Measurements from ENCODE around the gene KIAA1549. TPM values are rescaled to one million over a fixed set of nuclear protein-coding genes. Genes with fewer than 3 reads are reported as not detected.
A peak's percentile ranks its signal among the peaks of the same experiment; 100 is the strongest.

Gene KIAA1549
- total and polyA plus RNA-seq, 9 of the 15 experiments (the other 6 are each of a cell fraction or from before 2014, with no cell fraction given) = 0.01 to 0.29 (median 0.07) TPM

DNA sequence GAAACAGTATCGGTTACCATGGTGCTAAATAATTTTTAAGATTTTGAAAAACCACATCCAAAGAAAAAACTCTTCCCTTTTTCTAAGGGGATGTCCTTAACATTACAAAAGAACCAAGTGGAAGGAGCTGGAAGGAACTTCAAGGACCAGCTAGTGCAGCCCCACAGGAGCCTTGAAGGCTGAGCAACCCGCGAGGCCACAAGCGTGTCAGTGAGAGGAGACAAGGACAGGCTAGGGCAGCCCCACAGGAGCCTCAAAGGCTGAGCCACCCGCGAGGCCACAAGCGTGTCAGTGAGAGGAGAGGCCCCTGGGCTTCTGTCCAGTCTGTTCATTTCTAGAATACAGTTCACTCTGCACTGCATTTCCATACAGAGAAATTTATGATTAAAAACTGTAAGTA is 103.1 kb downstream of the KIAA1549 start:
- no peak for FAIRE-seq
- no peak overlapping the region for H2AFZ ChIP-seq (ENCODE audit: low read depth, low read length)
- no peaks in the 10 kb centered on the region for H3K4me1 ChIP-seq (replicated peaks in 1 of 2; ENCODE audit: control insufficient read depth in 2 of 2, insufficient read depth in 2 of 2, low read length in 2 of 2)
- 3% methylated on average over 7 of the region's 7 CpGs for WGBS (ENCODE audit: insufficient coverage, low coverage, missing lambda C conversion rate)
- no TSS peak for BruUV-seq (replicated peaks)
- H3K27ac ChIP-seq (ENCODE audit: extremely low read depth, low read depth, low read length) = no peak overlapping the region
- intact Hi-C loops (cut with micrococcal nuclease) (no loop called here), in situ Hi-C loops (cut with MboI) (no loop called here)
- no peaks in the 10 kb centered on the region for H3K79me2 ChIP-seq (ENCODE audit: control insufficient read depth, insufficient read depth, low read length)
- peak; percentile 25; the same call in 1 of the 3 replicates for ATAC-seq
- no peak overlapping the region for H3K4me3 ChIP-seq
- H3K27me3 ChIP-seq (ENCODE audit: control insufficient read depth in 2 of 2, insufficient read depth in 2 of 2, low read length in 2 of 2) = peaks cover 24 to 40% of the 10 kb centered on the region in 2 experiments
- H3K4me2 ChIP-seq (ENCODE audit: insufficient read depth, low read length) = no peak overlapping the region
- ChIA-PET CTCF (ENCODE audit: low intra/inter-chr PET ratio) (no interaction called here), POLR2A (interaction anchor here (0.6 to 1.9 kb wide), 3 partner anchors 8 to 201 kb away, joined by 3 to 9 read pairs (median 3); no protein-coding TSS in a partner anchor)
- H3K9me1 ChIP-seq (ENCODE audit: control insufficient read depth, insufficient read depth, low read length) = peaks cover 3% of the 10 kb centered on the region
- no peaks in the 10 kb centered on the region for H3K9me3 ChIP-seq (replicated peaks; ENCODE audit: control insufficient read depth, insufficient read depth, low read depth, low read length)
- no peaks in the 10 kb centered on the region for H4K20me1 ChIP-seq (replicated peaks; ENCODE audit: control insufficient read depth, insufficient read depth, low read length)
- DNase-seq (ENCODE audit: extremely low read depth in 1 of 4, low spot score in 3 of 4) = no peak
- H3K9ac ChIP-seq (ENCODE audit: insufficient read depth in 1 of 2, low read depth in 2 of 2, low read length in 2 of 2) = no peak overlapping the region
- no peaks in the 10 kb centered on the region for H3K36me3 ChIP-seq (ENCODE audit: control insufficient read depth, insufficient read depth, low read length)
- TF ChIP-seq MEIS2 (IDR thresholded peaks at IDR 0.05; ENCODE audit: partially characterized antibody) = no peak
- no peak for TF ChIP-seq HMG20B (CRISPR knock-in tag; IDR thresholded peaks at IDR 0.05)
- TF ChIP-seq ZNF644 (tag; IDR thresholded peaks at IDR 0.05; ENCODE audit: low read depth) = no peak
- TF ChIP-seq TAF9B (IDR thresholded peaks at IDR 0.05; ENCODE audit: partially characterized antibody) = no peak
- TF ChIP-seq, protein P1, sequence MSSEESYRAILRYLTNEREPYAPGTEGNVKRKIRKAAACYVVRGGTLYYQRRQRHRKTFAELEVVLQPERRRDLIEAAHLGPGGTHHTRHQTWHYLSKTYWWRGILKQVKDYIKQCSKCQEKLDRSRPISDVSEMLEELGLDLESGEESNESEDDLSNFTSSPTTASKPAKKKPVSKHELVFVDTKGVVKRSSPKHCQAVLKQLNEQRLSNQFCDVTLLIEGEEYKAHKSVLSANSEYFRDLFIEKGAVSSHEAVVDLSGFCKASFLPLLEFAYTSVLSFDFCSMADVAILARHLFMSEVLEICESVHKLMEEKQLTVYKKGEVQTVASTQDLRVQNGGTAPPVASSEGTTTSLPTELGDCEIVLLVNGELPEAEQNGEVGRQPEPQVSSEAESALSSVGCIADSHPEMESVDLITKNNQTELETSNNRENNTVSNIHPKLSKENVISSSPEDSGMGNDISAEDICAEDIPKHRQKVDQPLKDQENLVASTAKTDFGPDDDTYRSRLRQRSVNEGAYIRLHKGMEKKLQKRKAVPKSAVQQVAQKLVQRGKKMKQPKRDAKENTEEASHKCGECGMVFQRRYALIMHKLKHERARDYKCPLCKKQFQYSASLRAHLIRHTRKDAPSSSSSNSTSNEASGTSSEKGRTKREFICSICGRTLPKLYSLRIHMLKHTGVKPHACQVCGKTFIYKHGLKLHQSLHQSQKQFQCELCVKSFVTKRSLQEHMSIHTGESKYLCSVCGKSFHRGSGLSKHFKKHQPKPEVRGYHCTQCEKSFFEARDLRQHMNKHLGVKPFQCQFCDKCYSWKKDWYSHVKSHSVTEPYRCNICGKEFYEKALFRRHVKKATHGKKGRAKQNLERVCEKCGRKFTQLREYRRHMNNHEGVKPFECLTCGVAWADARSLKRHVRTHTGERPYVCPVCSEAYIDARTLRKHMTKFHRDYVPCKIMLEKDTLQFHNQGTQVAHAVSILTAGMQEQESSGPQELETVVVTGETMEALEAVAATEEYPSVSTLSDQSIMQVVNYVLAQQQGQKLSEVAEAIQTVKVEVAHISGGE (CRISPR knock-in tag; IDR thresholded peaks at IDR 0.05) = no peak
- no peak for TF ChIP-seq HNRNPUL1 (IDR thresholded peaks at IDR 0.05; ENCODE audit: low read length)
- TF ChIP-seq, protein P2, sequence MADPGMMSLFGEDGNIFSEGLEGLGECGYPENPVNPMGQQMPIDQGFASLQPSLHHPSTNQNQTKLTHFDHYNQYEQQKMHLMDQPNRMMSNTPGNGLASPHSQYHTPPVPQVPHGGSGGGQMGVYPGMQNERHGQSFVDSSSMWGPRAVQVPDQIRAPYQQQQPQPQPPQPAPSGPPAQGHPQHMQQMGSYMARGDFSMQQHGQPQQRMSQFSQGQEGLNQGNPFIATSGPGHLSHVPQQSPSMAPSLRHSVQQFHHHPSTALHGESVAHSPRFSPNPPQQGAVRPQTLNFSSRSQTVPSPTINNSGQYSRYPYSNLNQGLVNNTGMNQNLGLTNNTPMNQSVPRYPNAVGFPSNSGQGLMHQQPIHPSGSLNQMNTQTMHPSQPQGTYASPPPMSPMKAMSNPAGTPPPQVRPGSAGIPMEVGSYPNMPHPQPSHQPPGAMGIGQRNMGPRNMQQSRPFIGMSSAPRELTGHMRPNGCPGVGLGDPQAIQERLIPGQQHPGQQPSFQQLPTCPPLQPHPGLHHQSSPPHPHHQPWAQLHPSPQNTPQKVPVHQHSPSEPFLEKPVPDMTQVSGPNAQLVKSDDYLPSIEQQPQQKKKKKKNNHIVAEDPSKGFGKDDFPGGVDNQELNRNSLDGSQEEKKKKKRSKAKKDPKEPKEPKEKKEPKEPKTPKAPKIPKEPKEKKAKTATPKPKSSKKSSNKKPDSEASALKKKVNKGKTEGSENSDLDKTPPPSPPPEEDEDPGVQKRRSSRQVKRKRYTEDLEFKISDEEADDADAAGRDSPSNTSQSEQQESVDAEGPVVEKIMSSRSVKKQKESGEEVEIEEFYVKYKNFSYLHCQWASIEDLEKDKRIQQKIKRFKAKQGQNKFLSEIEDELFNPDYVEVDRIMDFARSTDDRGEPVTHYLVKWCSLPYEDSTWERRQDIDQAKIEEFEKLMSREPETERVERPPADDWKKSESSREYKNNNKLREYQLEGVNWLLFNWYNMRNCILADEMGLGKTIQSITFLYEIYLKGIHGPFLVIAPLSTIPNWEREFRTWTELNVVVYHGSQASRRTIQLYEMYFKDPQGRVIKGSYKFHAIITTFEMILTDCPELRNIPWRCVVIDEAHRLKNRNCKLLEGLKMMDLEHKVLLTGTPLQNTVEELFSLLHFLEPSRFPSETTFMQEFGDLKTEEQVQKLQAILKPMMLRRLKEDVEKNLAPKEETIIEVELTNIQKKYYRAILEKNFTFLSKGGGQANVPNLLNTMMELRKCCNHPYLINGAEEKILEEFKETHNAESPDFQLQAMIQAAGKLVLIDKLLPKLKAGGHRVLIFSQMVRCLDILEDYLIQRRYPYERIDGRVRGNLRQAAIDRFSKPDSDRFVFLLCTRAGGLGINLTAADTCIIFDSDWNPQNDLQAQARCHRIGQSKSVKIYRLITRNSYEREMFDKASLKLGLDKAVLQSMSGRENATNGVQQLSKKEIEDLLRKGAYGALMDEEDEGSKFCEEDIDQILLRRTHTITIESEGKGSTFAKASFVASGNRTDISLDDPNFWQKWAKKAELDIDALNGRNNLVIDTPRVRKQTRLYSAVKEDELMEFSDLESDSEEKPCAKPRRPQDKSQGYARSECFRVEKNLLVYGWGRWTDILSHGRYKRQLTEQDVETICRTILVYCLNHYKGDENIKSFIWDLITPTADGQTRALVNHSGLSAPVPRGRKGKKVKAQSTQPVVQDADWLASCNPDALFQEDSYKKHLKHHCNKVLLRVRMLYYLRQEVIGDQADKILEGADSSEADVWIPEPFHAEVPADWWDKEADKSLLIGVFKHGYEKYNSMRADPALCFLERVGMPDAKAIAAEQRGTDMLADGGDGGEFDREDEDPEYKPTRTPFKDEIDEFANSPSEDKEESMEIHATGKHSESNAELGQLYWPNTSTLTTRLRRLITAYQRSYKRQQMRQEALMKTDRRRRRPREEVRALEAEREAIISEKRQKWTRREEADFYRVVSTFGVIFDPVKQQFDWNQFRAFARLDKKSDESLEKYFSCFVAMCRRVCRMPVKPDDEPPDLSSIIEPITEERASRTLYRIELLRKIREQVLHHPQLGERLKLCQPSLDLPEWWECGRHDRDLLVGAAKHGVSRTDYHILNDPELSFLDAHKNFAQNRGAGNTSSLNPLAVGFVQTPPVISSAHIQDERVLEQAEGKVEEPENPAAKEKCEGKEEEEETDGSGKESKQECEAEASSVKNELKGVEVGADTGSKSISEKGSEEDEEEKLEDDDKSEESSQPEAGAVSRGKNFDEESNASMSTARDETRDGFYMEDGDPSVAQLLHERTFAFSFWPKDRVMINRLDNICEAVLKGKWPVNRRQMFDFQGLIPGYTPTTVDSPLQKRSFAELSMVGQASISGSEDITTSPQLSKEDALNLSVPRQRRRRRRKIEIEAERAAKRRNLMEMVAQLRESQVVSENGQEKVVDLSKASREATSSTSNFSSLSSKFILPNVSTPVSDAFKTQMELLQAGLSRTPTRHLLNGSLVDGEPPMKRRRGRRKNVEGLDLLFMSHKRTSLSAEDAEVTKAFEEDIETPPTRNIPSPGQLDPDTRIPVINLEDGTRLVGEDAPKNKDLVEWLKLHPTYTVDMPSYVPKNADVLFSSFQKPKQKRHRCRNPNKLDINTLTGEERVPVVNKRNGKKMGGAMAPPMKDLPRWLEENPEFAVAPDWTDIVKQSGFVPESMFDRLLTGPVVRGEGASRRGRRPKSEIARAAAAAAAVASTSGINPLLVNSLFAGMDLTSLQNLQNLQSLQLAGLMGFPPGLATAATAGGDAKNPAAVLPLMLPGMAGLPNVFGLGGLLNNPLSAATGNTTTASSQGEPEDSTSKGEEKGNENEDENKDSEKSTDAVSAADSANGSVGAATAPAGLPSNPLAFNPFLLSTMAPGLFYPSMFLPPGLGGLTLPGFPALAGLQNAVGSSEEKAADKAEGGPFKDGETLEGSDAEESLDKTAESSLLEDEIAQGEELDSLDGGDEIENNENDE (IDR thresholded peaks at IDR 0.05; ENCODE audit: low read depth, low read length) = no peak
- no peak for TF ChIP-seq U2AF2 (optimal IDR thresholded peaks at IDR 0.05; ENCODE audit: low read depth, low read length)
